Gastrocnemius medialis (tissue), 4 donors: ENCODE results near the gene DSCAML1. TPM values are rescaled to one million over a fixed set of nuclear protein-coding genes. Genes with fewer than 3 reads are reported as not detected.

Source experiments
- ATAC-seq, 2 donors: fragments of 150-250 bp; one replicate each; pipeline ENCODE4 v1.9.1; 2016
- DNase-seq, 2 donors: peaks; one replicate each; pipeline ENCODE4 v3.0.0-alpha.2; 2019
- H3K27ac ChIP-seq, 4 donors: fragments of 200-600 bp; sonication (generic); 1 replicate in 1 of 4; 2 replicates in 3 of 4; pipeline ENCODE4 v1.5.1; 2016 to 2018; ENCODE audit warnings: mild to moderate bottlenecking in 2 of 4, moderate library complexity in 1 of 4
- H3K27me3 ChIP-seq, 3 donors: fragments of 200-600 bp; sonication (generic) in 2 of 3; 1 replicate in 1 of 3; 2 replicates in 2 of 3; pipeline versions ENCODE4 v1.5.1 to v1.6.0; 2016 to 2019; ENCODE audit warnings: mild to moderate bottlenecking in 1 of 3, moderate library complexity in 1 of 3
- H3K36me3 ChIP-seq, 2 donors: fragments of 200-600 bp; sonication (generic) in 1 of 2; one replicate each; pipeline ENCODE4 v1.5.1; 2017 to 2018
- H3K4me1 ChIP-seq, 2 donors: fragments of 200-600 bp; sonication (generic) in 1 of 2; one replicate each; pipeline ENCODE4 v1.5.1; 2016 to 2017; ENCODE audit warnings: mild to moderate bottlenecking in 2 of 2
- H3K4me3 ChIP-seq, 4 donors: fragments of 200-600 bp; sonication (generic) in 3 of 4; 1 replicate in 1 of 4; 2 replicates in 3 of 4; pipeline ENCODE4 v1.5.1; 2016 to 2019; ENCODE audit warnings: mild to moderate bottlenecking in 2 of 4
- H3K9me3 ChIP-seq, 3 donors: fragments of 200-600 bp; sonication (generic) in 2 of 3; 1 replicate in 1 of 3; 2 replicates in 2 of 3; pipeline ENCODE4 v1.5.1; 2016 to 2019
- POLR2A ChIP-seq, 2 donors: fragments of 450-650 bp; IDR thresholded peaks; one replicate each; pipeline ENCODE4 v1.6.1; 2017; ENCODE audit warnings: antibody characterized with exemption in 2 of 2, mild to moderate bottlenecking in 2 of 2, moderate library complexity in 2 of 2
- in situ Hi-C, 4 donors: fragments of 200-750 bp; cut with MboI; loops; one replicate each; pipeline versions ENCODE4 v1.15.0 to v1.8.0; 2017; ENCODE audit warnings: low sequenced_read_pairs in 4 of 4
- intact Hi-C: fragments of 100-400 bp; cut with DNase I; formaldehyde crosslinking; loops from one replicate; pipeline ENCODE4 v1.15.1; 2023; ENCODE audit warnings: low total_unique reads
- total RNA-seq, 4 donors: library from RNA; depleted of rRNA; stranded (reverse); fragments of >200 nt; gene quantifications; one replicate each; pipeline versions ENCODE4 v1.1.0 to v1.2.3, GENCODE V29; 2016
- TF ChIP-seq, protein P1 (sequence below), 5 experiments: fragments of 450-650 bp in 3 of 5; fragments of 200-600 bp in 2 of 5; sonication (generic) in 2 of 5; IDR thresholded peaks in 4 of 5; conservative IDR thresholded peaks in 1 of 5; 1 replicate in 4 of 5; 2 replicates in 1 of 5; pipeline ENCODE4 v1.5.1; 2016 to 2019; ENCODE audit warnings: antibody characterized with exemption in 5 of 5, mild to moderate bottlenecking in 3 of 5, moderate library complexity in 3 of 5

DSCAML1 gene
- total RNA-seq, 4 donors from 2014 or later = 0.05 to 0.15 (median 0.07) TPM

DNA sequence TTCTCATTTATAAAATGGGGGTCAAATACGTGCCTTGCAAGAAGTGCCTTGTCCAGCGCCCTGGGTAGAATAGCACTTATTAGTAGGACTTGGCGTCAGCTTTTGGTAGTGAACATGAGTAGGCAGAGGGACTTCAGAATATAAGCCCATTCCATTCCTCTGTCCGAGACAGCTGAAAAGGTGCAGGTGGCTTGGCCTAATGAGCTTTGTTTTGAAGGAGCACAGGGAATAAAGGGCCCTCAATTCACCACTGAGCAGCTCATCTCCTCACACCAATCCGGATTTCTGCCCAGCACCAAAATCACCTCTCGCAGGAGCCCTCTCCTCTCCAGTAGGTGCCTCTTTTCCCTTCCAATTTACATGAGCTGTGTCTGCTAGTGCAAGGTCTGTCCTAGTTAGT lies 91.2 kb downstream of the DSCAML1 start:
- H3K9me3 ChIP-seq = no peaks in the 10 kb centered on the region
- H3K4me1 ChIP-seq = no peaks in the 10 kb centered on the region
- H3K27ac ChIP-seq = no peak overlapping the region
- ATAC-seq (no peak), DNase-seq (no peak)
- no peaks in the 10 kb centered on the region for H3K36me3 ChIP-seq
- in situ Hi-C loops = no loop called here
- intact Hi-C loops = no loop called here
- no peak overlapping the region for H3K4me3 ChIP-seq
- peaks cover 0 to 9% (median 8%) of the 10 kb centered on the region in 3 donors for H3K27me3 ChIP-seq
- no peak for TF ChIP-seq POLR2A (IDR thresholded peaks at IDR 0.05)

GRCh38 chr11:117704395-117705100 lies 92.5 kb downstream of the DSCAML1 start:
- Histone ChIP-seq H3K36me3 (no peaks in the 10 kb centered on the region), H3K4me3 (no peak overlapping the region), H3K27ac (no peak overlapping the region), H3K4me1 (no peaks in the 10 kb centered on the region), H3K27me3 (peaks cover 0 to 8% (median 4%) of the 10 kb centered on the region in 3 donors), H3K9me3 (no peaks in the 10 kb centered on the region)
- intact Hi-C loops (no loop called here), in situ Hi-C loops (no loop called here)
- TF ChIP-seq POLR2A (IDR thresholded peaks at IDR 0.05) = no peak
- TF ChIP-seq, protein P1, sequence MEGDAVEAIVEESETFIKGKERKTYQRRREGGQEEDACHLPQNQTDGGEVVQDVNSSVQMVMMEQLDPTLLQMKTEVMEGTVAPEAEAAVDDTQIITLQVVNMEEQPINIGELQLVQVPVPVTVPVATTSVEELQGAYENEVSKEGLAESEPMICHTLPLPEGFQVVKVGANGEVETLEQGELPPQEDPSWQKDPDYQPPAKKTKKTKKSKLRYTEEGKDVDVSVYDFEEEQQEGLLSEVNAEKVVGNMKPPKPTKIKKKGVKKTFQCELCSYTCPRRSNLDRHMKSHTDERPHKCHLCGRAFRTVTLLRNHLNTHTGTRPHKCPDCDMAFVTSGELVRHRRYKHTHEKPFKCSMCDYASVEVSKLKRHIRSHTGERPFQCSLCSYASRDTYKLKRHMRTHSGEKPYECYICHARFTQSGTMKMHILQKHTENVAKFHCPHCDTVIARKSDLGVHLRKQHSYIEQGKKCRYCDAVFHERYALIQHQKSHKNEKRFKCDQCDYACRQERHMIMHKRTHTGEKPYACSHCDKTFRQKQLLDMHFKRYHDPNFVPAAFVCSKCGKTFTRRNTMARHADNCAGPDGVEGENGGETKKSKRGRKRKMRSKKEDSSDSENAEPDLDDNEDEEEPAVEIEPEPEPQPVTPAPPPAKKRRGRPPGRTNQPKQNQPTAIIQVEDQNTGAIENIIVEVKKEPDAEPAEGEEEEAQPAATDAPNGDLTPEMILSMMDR (IDR thresholded peaks at IDR 0.05 in 4 of 5, conservative IDR thresholded peaks at IDR 0.05 in 1 of 5) = no peak
- no peak for ATAC-seq
- DNase-seq = no peak

GRCh38 chr11:117702946-117703598 lies 93.9 kb downstream of the DSCAML1 start:
- Histone ChIP-seq H3K27ac (no peak overlapping the region), H3K27me3 (no peaks in the 10 kb centered on the region), H3K36me3 (no peaks in the 10 kb centered on the region), H3K4me1 (no peaks in the 10 kb centered on the region), H3K4me3 (no peak overlapping the region), H3K9me3 (no peaks in the 10 kb centered on the region)
- intact Hi-C loops (no loop called here), in situ Hi-C loops (no loop called here)
- DNase-seq (no peak), ATAC-seq (no peak)
- TF ChIP-seq, protein P1 (IDR thresholded peaks at IDR 0.05 in 4 of 5, conservative IDR thresholded peaks at IDR 0.05 in 1 of 5) = no peak
- no peak for TF ChIP-seq POLR2A (IDR thresholded peaks at IDR 0.05)

- intact Hi-C loops (no loop called here), in situ Hi-C loops (no loop called here)
- no peak overlapping the region for H3K4me3 ChIP-seq
- H3K27ac ChIP-seq = no peak overlapping the region
- ATAC-seq = no peak
- no peaks in the 10 kb centered on the region for H3K27me3 ChIP-seq
- TF ChIP-seq POLR2A (IDR thresholded peaks at IDR 0.05) = no peak
- TF ChIP-seq, protein P1 (IDR thresholded peaks at IDR 0.05 in 4 of 5, conservative IDR thresholded peaks at IDR 0.05 in 1 of 5) = no peak
- no peaks in the 10 kb centered on the region for H3K36me3 ChIP-seq
- DNase-seq = no peak
- no peaks in the 10 kb centered on the region for H3K4me1 ChIP-seq
- H3K9me3 ChIP-seq = no peaks in the 10 kb centered on the region
Measured at GRCh38 chr11:117701781-117702180, 95.2 kb downstream of the DSCAML1 start.

GRCh38 chr11:117700551-117700950 lies 96.5 kb downstream of the DSCAML1 start:
- no peak for TF ChIP-seq POLR2A (IDR thresholded peaks at IDR 0.05)
- TF ChIP-seq, protein P1 (IDR thresholded peaks at IDR 0.05 in 4 of 5, conservative IDR thresholded peaks at IDR 0.05 in 1 of 5) = no peak
- H3K4me3 ChIP-seq = no peak overlapping the region
- no peak overlapping the region for H3K27ac ChIP-seq
- in situ Hi-C loops (no loop called here), intact Hi-C loops (no loop called here)
- H3K9me3 ChIP-seq = no peaks in the 10 kb centered on the region
- H3K4me1 ChIP-seq = no peaks in the 10 kb centered on the region
- no peak for ATAC-seq
- no peak for DNase-seq
- no peaks in the 10 kb centered on the region for H3K36me3 ChIP-seq
- no peaks in the 10 kb centered on the region for H3K27me3 ChIP-seq
